Measurements from ENCODE around the gene SHROOM3. TPM values are rescaled to one million over a fixed set of nuclear protein-coding genes. Genes with fewer than 3 reads are reported as not detected.

SHROOM3 gene
- total and polyA plus RNA-seq, 2 experiments from 2014 or later = 11.3 to 73.5 TPM

GRCh38 chr4:76677571-76678326 lies 242.7 kb downstream of the SHROOM3 start:
- TF ChIP-seq ZNF114 (CRISPR knock-in tag; IDR thresholded peaks at IDR 0.05) (no peak), REST (IDR thresholded peaks at IDR 0.05; ENCODE audit: unreplicated experiment) (no peak), POLR2AphosphoS5 (IDR thresholded peaks at IDR 0.05; ENCODE audit: low read depth) (no peak), CTCF (conservative IDR thresholded peaks at IDR 0.05; ENCODE audit: low read depth in 2 of 2) (no peak), JUNB (IDR thresholded peaks at IDR 0.05; ENCODE audit: unreplicated experiment) (no peak), CREB1 (CRISPR knock-in tag; IDR thresholded peaks at IDR 0.05; ENCODE audit: low read depth) (no peak), EZH2phosphoT487 (IDR thresholded peaks at IDR 0.05; ENCODE audit: unreplicated experiment) (no peak), ETS1 (IDR thresholded peaks at IDR 0.05) (no peak)

GRCh38 chr4:76679691-76680090 lies 244.7 kb downstream of the SHROOM3 start:
- Mint-ChIP-seq H3K9me3 (no peaks in the 10 kb centered on the region), H3K4me3 (no peak overlapping the region), H3K36me3 (ENCODE audit: low read depth) (no peaks in the 10 kb centered on the region), H3K4me1 (peaks cover 12% of the 10 kb centered on the region), H3K27ac (no peak overlapping the region), H3K27me3 (ENCODE audit: insufficient read depth, low read depth, poor library complexity) (peaks cover 2% of the 10 kb centered on the region)
- no peak for ATAC-seq
- no peaks in the 10 kb centered on the region for H3F3A ChIP-seq (replicated peaks; ENCODE audit: low read depth)
- H3K36me3 ChIP-seq (ENCODE audit: insufficient read depth) = no peaks in the 10 kb centered on the region
- no peaks in the 10 kb centered on the region for H3K4me1 ChIP-seq (ENCODE audit: insufficient read depth)
- H2AFZ ChIP-seq = no peak overlapping the region
- H3K79me2 ChIP-seq (replicated peaks; ENCODE audit: insufficient read depth) = no peaks in the 10 kb centered on the region
- no peak overlapping the region for H3K4me3 ChIP-seq
- H4K20me1 ChIP-seq (replicated peaks; ENCODE audit: insufficient read depth) = no peaks in the 10 kb centered on the region
- no peak overlapping the region for H3K4me2 ChIP-seq
- H3K27ac ChIP-seq (ENCODE audit: low read depth) = no peak overlapping the region
- no peaks in the 10 kb centered on the region for H3K9me2 ChIP-seq (ENCODE audit: insufficient read depth)
- DNase-seq (ENCODE audit: low spot score) = no peak
- H3K27me3 ChIP-seq (ENCODE audit: insufficient read depth) = no peaks in the 10 kb centered on the region
- TF ChIP-seq ZNF331 (CRISPR knock-in tag; IDR thresholded peaks at IDR 0.05; ENCODE audit: low read depth) = no peak

More at GRCh38 chr4:76677571-76678326, 242.7 kb downstream of the SHROOM3 start:
- Mint-ChIP-seq H3K4me3 (no peak overlapping the region), H3K9me3 (no peaks in the 10 kb centered on the region), H3K27me3 (ENCODE audit: insufficient read depth, low read depth, poor library complexity) (no peaks in the 10 kb centered on the region), H3K36me3 (ENCODE audit: low read depth) (no peaks in the 10 kb centered on the region), H3K4me1 (peaks cover 7% of the 10 kb centered on the region), H3K27ac (no peak overlapping the region)
- Histone ChIP-seq H2AFZ (no peak overlapping the region), H3F3A (replicated peaks; ENCODE audit: low read depth) (no peaks in the 10 kb centered on the region), H3K4me2 (no peak overlapping the region), H4K20me1 (replicated peaks; ENCODE audit: insufficient read depth) (no peaks in the 10 kb centered on the region), H3K27me3 (ENCODE audit: insufficient read depth) (no peaks in the 10 kb centered on the region), H3K36me3 (ENCODE audit: insufficient read depth) (no peaks in the 10 kb centered on the region), H3K9me2 (ENCODE audit: insufficient read depth) (no peaks in the 10 kb centered on the region), H3K4me3 (no peak overlapping the region), H3K4me1 (ENCODE audit: insufficient read depth) (no peaks in the 10 kb centered on the region), H3K27ac (ENCODE audit: low read depth) (no peak overlapping the region), H3K79me2 (replicated peaks; ENCODE audit: insufficient read depth) (no peaks in the 10 kb centered on the region)
- no peak for ATAC-seq
- no peak for DNase-seq (ENCODE audit: low spot score)

All from GM23338 (cell line).